ENCODE results near the gene TTC7B. TPM values are rescaled to one million over a fixed set of nuclear protein-coding genes. Genes with fewer than 3 reads are reported as not detected.

The TTC7B gene
- total RNA-seq, 4 donors from 2014 or later, result 8.4 to 11.2 (median 9.2) TPM

DNA sequence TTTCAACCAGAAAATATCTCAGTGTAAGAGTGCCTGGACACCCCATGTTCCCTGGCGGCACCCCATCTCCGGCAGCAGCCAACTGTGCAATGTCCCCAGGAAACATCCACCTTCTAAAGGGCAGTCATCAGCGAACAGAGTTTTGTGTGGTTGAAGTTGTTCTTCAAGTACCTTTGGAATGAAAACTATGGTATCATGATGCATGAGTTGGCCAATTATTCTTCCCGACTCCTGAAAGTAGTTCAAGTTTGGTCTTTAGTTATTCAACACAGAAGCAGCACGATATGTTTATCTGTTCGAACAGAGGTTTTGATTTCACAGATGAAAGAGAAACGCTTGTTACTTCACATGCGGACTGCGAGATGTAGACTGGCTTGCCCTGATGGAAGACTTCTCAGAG, 21.1 kb upstream of the TTC7B start:
- Histone ChIP-seq H3K36me3 (no peaks in the 10 kb centered on the region), H3K27me3 (no peaks in the 10 kb centered on the region), H3K27ac (no peak overlapping the region), H3K4me3 (no peak overlapping the region), H3K4me1 (no peaks in the 10 kb centered on the region), H3K9me3 (no peaks in the 10 kb centered on the region)
- DNase-seq, result no peak
- intact Hi-C loops (cut with DNase I; ENCODE audit: low total_unique reads) (no loop called here), in situ Hi-C loops (cut with MboI; ENCODE audit: low pct_ligation_motif_present in 1 of 4, low pct_unique_long_range_greater_than_20kb in 1 of 4, low sequenced_read_pairs in 3 of 4) (no loop called here)
- WGBS, 2 donors (ENCODE audit: low coverage in 1 of 2), result 93 to 100% methylated on average over 2 to 9 of the region's 9 CpGs
- TF ChIP-seq, protein P1, sequence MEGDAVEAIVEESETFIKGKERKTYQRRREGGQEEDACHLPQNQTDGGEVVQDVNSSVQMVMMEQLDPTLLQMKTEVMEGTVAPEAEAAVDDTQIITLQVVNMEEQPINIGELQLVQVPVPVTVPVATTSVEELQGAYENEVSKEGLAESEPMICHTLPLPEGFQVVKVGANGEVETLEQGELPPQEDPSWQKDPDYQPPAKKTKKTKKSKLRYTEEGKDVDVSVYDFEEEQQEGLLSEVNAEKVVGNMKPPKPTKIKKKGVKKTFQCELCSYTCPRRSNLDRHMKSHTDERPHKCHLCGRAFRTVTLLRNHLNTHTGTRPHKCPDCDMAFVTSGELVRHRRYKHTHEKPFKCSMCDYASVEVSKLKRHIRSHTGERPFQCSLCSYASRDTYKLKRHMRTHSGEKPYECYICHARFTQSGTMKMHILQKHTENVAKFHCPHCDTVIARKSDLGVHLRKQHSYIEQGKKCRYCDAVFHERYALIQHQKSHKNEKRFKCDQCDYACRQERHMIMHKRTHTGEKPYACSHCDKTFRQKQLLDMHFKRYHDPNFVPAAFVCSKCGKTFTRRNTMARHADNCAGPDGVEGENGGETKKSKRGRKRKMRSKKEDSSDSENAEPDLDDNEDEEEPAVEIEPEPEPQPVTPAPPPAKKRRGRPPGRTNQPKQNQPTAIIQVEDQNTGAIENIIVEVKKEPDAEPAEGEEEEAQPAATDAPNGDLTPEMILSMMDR (IDR thresholded peaks at IDR 0.05), result no peak
- TF ChIP-seq POLR2AphosphoS5 (IDR thresholded peaks at IDR 0.05) (no peak), EP300 (IDR thresholded peaks at IDR 0.05; ENCODE audit: low read depth) (no peak), POLR2A (IDR thresholded peaks at IDR 0.05) (no peak)

DNA sequence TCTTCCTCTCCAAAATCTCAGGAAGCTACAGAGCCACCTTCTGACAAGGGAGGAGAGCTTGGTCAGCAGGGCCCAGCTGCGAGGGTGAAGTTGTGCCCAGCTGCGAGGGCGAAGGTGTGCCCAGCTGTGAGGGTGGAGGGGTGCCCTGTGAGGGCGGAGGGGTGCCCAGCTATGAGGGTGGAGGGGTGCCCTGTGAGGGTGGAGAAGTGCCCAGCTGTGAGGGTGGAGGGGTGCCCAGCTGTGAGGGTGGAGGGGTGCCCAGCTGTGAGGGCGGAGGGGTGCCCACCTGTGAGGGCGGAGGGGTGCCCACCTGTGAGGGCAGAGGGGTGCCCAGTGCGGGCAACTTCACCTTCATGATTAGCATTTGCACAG, 20.4 kb upstream of the TTC7B start:
- no peaks in the 10 kb centered on the region for H3K4me1 ChIP-seq
- no peak overlapping the region for H3K27ac ChIP-seq
- DNase-seq, result no peak
- H3K9me3 ChIP-seq, result no peaks in the 10 kb centered on the region
- WGBS, 2 donors (ENCODE audit: low coverage in 1 of 2), result 61 to 80% methylated on average over 3 to 7 of the region's 7 CpGs
- no peak overlapping the region for H3K4me3 ChIP-seq
- intact Hi-C loops (cut with DNase I; ENCODE audit: low total_unique reads), result no loop called here
- H3K27me3 ChIP-seq, result no peaks in the 10 kb centered on the region
- no peaks in the 10 kb centered on the region for H3K36me3 ChIP-seq
- in situ Hi-C loops (cut with MboI; ENCODE audit: low pct_ligation_motif_present in 1 of 4, low pct_unique_long_range_greater_than_20kb in 1 of 4, low sequenced_read_pairs in 3 of 4), result no loop called here
- TF ChIP-seq POLR2A (IDR thresholded peaks at IDR 0.05), result no peak
- TF ChIP-seq POLR2AphosphoS5 (IDR thresholded peaks at IDR 0.05), result no peak
- no peak for TF ChIP-seq EP300 (IDR thresholded peaks at IDR 0.05; ENCODE audit: low read depth)
- TF ChIP-seq, protein P1 (IDR thresholded peaks at IDR 0.05), result no peak

DNA sequence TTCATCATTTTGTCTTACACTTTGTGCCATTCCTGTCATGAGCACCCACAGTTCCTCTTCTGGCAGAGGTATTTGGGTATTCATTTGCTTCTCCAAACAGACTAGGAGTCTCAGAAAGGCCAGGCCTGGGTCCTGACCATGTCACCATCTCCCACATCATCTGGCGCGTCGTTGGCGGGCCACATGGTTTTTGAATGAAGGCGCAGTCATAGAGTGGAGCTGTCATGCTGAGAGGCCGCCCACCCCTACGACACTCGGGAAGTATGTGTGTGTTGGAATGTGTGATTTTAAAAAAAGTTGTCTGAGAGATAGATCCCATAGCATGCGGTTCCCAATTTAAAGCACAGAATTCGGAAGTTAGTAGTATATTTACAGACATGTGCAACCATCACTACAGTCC, 15.6 kb upstream of the TTC7B start:
- DNase-seq, result no peak
- H3K9me3 ChIP-seq, result no peaks in the 10 kb centered on the region
- no peaks in the 10 kb centered on the region for H3K36me3 ChIP-seq
- H3K27ac ChIP-seq, result no peak overlapping the region
- intact Hi-C loops (cut with DNase I; ENCODE audit: low total_unique reads), result no loop called here
- WGBS, 2 donors (ENCODE audit: low coverage in 1 of 2), result 91 to 97% methylated on average over 10 of the region's 10 CpGs
- H3K27me3 ChIP-seq, result no peaks in the 10 kb centered on the region
- TF ChIP-seq POLR2A (IDR thresholded peaks at IDR 0.05) (no peak), EP300 (IDR thresholded peaks at IDR 0.05; ENCODE audit: low read depth) (no peak), POLR2AphosphoS5 (IDR thresholded peaks at IDR 0.05) (no peak)
- TF ChIP-seq, protein P1 (IDR thresholded peaks at IDR 0.05), result no peak
- in situ Hi-C loops (cut with MboI; ENCODE audit: low pct_ligation_motif_present in 1 of 4, low pct_unique_long_range_greater_than_20kb in 1 of 4, low sequenced_read_pairs in 3 of 4), result no loop called here
- peaks cover 0 to 17% (median 11%) of the 10 kb centered on the region in 4 donors for H3K4me1 ChIP-seq
- no peak overlapping the region for H3K4me3 ChIP-seq

DNA sequence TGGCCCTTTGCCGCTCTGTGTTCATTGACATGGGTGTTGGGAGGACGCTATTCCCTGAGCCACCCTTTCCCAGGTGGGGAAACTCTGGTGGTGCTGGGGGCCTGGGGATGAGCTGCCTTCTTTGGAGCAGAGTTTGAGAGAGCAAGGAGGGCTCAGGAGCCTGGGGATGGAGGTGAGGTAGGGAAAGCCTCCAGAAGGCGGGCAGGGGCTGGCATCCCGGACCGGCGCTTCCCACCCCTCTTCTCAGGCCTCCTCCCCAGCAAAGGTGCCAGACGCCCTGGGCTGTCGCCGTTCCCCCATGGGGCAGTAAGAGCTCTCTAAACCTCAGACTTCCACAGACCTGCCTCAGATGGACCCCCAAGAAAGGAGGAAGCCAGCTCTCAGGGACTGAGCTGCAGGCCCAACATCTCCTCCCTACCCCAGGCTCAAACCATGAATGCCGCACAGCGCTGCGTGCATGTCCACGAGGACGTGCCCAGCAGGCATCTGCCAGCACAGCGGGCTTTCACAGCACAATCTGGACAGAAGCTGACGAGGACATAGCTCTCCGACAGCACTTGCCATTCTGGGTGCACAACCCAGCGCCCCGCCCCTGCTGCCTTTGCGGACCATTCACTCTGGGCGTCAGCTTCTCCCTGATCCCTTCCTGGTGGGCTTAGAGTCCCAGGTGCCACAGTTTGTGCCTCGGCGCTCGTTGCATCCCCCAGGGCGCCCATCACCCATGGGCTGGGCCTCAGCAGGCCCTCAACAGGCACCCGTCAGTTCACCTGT, 14.9 kb upstream of the TTC7B start:
- Histone ChIP-seq H3K9me3 (no peaks in the 10 kb centered on the region), H3K4me1 (peaks cover 0 to 17% (median 11%) of the 10 kb centered on the region in 4 donors), H3K4me3 (no peak overlapping the region), H3K27me3 (no peaks in the 10 kb centered on the region), H3K27ac (no peak overlapping the region), H3K36me3 (no peaks in the 10 kb centered on the region)
- TF ChIP-seq POLR2A (IDR thresholded peaks at IDR 0.05), result no peak
- TF ChIP-seq, protein P1 (IDR thresholded peaks at IDR 0.05), result no peak
- no peak for TF ChIP-seq POLR2AphosphoS5 (IDR thresholded peaks at IDR 0.05)
- TF ChIP-seq EP300 (IDR thresholded peaks at IDR 0.05; ENCODE audit: low read depth), result no peak
- intact Hi-C loops (cut with DNase I; ENCODE audit: low total_unique reads), result no loop called here
- WGBS, 2 donors (ENCODE audit: low coverage in 1 of 2), result 90 to 100% methylated on average over 5 to 26 of the region's 26 CpGs
- no peak for DNase-seq
- in situ Hi-C loops (cut with MboI; ENCODE audit: low pct_ligation_motif_present in 1 of 4, low pct_unique_long_range_greater_than_20kb in 1 of 4, low sequenced_read_pairs in 3 of 4), result no loop called here
